HG02678 (cell line): Measurements from ENCODE around the gene DNER.

Experiments used
- ATAC-seq: cut with Tn5 transposase; IDR thresholded peaks from one replicate; pipeline ENCODE4 v1.9.1; 2021; ENCODE audit warnings: mild to moderate bottlenecking, moderate library complexity; ENCODE audit not compliant: unreplicated experiment

Gene DNER

GRCh38 chr2:229572507-229573271, 141.7 kb downstream of the DNER start:
- ATAC-seq, result no peak

GRCh38 chr2:229571243-229571642, 143.1 kb downstream of the DNER start:
- no peak for ATAC-seq

- ATAC-seq, result no peak
These were observed 148.0 kb downstream of the DNER start for GRCh38 chr2:229566370-229566769.

DNA sequence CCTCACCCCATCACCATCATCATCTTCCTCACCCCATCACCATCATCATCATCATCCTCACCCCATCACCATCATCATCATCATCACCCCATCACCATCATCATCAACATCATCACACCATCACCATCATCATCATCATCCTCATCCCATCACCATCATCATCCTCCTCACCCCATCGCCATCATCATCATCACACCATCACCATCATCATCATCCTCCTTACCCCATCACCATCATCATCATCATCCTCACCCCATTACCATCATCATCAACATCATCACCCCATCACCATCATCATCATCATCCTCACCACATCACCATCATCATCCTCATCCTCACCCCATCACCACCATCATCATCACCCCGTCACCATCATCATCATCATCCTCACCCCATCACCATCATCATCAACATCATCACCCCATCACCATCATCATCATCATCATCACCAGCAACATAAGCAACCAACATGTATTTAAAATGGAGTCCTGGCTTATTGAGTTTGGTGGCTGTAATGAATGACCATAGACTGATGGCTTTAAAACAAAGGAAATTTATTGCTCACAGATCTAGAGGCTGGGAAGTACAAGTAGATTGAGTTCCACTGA, 150.0 kb downstream of the DNER start:
- ATAC-seq, result no peak

DNA sequence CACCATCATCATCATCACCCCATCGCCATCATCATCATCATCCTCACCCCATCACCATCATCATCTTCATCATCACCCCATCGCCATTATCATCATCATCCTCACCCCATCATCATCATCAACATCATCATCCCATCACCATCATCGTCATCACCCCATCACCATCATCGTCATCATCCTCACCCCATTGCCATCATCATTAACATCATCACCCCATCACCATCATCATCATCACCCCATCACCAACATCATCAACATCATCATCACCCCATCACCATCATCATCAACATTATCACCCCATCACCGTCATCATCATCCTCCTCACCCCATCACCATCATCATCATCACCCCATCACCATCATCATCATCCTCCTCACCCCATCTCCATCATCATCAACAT, 151.0 kb downstream of the DNER start:
- no peak for ATAC-seq

- ATAC-seq, result no peak
These were observed 151.8 kb downstream of the DNER start for GRCh38 chr2:229562472-229563127.

DNA sequence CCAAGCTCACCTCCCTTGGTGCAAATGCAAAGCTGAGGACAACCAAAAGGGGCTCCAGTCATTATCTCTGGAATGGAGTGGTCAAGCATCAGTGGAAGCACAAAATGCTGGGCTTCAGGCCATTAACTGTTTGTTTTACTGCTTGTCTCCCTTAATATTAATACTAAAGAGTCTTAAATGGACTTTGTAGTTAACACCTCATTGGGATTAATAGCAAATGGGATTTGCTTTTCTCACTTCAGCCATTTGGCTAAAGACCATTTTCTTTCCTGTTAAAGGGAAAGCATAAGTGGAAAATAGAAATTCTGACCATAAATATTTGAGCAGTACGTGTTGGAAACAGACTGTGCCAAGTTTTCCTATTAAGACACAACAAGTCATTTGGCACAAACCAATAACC, 154.4 kb downstream of the DNER start:
- no peak for ATAC-seq

DNA sequence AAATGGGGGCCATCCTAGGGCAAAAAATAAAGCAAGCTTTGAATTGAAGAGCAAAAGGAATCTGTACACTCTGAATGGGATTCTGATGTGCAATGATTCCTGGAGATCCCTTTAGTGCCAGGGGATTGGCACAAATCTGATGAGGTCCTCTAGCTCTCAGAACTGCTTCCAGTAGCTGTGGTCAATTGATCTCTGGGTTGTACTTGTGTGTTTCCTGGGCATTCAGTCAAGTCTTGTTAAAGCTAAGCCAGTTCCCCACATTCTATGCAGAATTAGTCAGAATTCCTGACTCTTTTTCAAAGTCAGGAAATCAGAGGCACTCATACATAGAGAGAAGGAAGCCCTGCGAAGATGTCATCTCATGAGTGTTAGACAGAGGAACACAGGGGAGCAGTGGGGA, 161.3 kb downstream of the DNER start:
- ATAC-seq, result no peak

DNA sequence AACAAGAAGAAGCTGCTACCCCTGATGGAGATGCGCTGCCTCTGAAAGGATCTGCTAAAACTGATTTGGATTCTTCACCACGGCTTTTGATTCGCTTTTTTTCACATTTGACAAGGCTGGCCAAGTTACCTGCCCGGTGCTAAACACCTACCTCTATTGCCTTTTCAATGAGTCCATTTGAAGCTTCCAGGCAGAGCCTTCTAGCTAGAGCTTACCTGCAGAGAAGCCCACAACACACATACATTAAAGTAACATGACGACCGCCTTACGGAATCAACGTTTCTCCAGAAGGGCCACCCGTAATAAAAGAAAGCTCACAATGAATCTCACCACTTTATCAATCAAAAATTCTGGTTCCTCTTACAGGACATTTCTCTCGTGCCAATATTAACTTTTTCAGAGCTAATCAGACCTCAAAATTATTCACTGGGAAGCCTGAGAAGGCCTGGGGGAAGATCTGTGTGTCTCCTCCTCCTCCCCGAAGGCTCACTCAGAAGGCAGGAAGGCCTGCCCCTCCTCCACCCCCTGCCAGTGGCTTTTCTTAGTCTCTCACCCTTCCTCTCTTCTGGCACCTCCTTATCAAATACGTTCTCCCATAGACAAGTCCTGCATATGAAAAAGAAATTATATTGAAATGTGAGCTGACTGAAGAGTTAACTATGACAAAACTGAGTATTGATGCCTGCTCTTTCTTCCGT, 171.0 kb downstream of the DNER start:
- no peak for ATAC-seq

GRCh38 chr2:229539628-229540027, 174.7 kb downstream of the DNER start:
- no peak for ATAC-seq

GRCh38 chr2:229531594-229531993, 182.8 kb downstream of the DNER start:
- no peak for ATAC-seq

GRCh38 chr2:229530434-229530833, 183.9 kb downstream of the DNER start:
- ATAC-seq, result no peak

GRCh38 chr2:229528846-229529245, 185.5 kb downstream of the DNER start:
- ATAC-seq, result no peak

GRCh38 chr2:229526951-229527350, 187.4 kb downstream of the DNER start:
- no peak for ATAC-seq

DNA sequence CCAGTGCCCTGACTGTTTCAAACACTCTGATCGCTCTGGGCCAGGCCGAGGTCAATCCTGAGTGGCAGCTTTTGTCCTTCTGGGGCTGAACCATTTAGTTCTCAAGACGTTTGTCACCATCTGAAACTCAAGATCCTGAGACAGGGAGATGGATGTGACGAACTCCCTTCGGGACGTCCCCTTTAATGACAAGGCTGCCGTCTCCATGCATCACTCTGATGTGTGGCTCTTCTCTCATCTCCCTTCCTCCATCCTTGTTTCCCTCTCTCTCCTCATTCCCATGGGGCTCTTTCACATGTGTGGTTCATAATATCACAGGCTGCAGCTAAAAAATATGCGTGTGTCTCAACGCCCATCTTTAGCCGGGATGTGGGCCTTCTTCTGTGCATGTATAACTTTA, 189.6 kb downstream of the DNER start:
- ATAC-seq, result no peak

- ATAC-seq, result no peak
These were observed 190.7 kb downstream of the DNER start for GRCh38 chr2:229523663-229524062.

- no peak for ATAC-seq
These were observed 192.8 kb downstream of the DNER start for GRCh38 chr2:229521576-229521975.

DNA sequence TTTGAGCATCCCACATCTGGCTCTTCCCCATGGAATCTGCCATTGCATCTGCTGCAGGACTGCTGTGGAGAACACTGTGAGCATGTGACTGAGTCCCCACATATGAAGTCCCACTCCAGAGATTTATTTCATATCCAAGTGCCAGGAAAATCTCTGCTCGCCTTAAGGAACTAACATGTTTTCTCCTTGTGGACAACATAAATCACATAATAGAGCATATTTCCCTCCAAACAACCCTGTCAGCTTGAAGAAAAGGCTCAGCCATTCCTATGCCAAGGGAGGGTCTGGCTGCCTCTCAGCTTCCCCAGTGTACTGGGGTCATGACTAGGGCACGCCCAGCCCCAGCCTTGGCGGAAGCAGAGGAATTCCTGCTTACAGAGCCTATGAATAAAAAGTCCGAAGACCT, 193.7 kb downstream of the DNER start:
- no peak for ATAC-seq

- ATAC-seq, result no peak
These were observed 194.5 kb downstream of the DNER start for GRCh38 chr2:229519655-229520430.

- no peak for ATAC-seq
These were observed 200.0 kb downstream of the DNER start for GRCh38 chr2:229514273-229514895.
